ENCODE measurements around the gene UMODL1.

The UMODL1 gene

DNA sequence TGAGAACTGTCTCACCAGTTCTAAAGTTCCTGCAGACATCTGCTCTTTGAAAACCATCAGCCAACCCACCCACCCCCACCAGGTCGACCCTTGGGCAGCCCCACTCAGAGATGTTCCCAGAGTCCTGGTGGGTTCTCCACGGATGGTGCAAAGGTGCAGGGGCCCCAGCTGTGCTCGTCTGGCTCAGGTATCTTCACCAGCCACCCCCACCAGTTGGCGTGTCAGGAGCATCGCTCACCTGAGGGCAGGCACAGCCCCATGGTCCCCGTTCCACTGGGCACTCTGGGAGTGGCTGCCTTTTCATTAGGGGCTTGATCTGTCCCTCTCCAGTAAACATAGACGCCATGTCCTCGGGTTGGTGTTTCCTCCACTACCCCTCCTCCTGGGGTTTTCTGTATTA lies 70.5 kb downstream of the UMODL1 start:
- TF ChIP-seq, protein P1, sequence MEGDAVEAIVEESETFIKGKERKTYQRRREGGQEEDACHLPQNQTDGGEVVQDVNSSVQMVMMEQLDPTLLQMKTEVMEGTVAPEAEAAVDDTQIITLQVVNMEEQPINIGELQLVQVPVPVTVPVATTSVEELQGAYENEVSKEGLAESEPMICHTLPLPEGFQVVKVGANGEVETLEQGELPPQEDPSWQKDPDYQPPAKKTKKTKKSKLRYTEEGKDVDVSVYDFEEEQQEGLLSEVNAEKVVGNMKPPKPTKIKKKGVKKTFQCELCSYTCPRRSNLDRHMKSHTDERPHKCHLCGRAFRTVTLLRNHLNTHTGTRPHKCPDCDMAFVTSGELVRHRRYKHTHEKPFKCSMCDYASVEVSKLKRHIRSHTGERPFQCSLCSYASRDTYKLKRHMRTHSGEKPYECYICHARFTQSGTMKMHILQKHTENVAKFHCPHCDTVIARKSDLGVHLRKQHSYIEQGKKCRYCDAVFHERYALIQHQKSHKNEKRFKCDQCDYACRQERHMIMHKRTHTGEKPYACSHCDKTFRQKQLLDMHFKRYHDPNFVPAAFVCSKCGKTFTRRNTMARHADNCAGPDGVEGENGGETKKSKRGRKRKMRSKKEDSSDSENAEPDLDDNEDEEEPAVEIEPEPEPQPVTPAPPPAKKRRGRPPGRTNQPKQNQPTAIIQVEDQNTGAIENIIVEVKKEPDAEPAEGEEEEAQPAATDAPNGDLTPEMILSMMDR (IDR thresholded peaks at IDR 0.05; ENCODE audit: low read depth, low read length) = no peak
- H3K9me3 ChIP-seq = no peaks in the 10 kb centered on the region
- no peak for DNase-seq
- no peaks in the 10 kb centered on the region for H3K36me3 ChIP-seq
- H3K4me1 ChIP-seq = no peaks in the 10 kb centered on the region
- H3K27me3 ChIP-seq = no peaks in the 10 kb centered on the region
- no peak overlapping the region for H3K4me3 ChIP-seq (ENCODE audit: low read depth, low read length)

DNA sequence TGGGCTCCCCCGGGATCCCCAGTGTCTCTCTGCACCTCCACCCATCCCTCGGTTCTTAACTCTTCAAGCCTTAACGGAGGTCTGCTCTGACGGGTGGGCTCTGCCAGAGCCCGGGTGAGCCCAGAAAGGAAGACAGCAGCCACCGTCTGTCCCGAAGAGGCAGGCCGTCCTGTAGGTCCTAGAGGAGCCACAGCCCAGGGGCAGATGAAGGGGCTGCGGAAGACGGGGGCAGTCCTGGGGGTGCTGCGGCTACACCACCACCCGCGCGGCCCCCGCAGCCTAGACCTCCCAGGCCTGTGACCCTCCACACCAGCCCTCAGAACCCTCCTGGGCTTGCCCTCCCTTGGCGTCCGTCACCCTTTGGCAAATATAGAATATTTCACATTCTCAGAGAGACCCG lies 71.0 kb downstream of the UMODL1 start:
- H3K9me3 ChIP-seq = no peaks in the 10 kb centered on the region
- no peaks in the 10 kb centered on the region for H3K27me3 ChIP-seq
- TF ChIP-seq, protein P1 (IDR thresholded peaks at IDR 0.05; ENCODE audit: low read depth, low read length) = no peak
- H3K36me3 ChIP-seq = no peaks in the 10 kb centered on the region
- H3K4me1 ChIP-seq = no peaks in the 10 kb centered on the region
- H3K4me3 ChIP-seq (ENCODE audit: low read depth, low read length) = no peak overlapping the region
- no peak for DNase-seq

DNA sequence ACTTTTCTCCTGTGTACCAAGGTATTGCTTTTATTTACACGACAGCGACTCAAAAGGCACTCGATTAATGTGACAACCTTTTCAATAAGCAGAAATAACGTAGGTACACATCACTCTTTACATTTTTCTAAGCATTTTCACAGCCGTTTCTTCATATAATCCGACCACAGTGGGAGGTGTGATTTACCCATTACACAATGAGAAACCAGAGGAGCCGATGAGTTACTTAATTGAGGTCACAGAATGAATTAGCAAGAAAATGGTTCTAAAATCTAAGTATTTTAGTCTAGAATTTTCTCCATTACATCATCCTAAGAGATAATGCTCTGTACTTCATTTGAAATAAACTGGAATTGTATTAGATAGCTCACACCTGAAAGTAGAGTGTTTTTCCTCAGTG lies 71.5 kb downstream of the UMODL1 start:
- TF ChIP-seq, protein P1 (IDR thresholded peaks at IDR 0.05; ENCODE audit: low read depth, low read length) = no peak
- no peaks in the 10 kb centered on the region for H3K9me3 ChIP-seq
- H3K4me3 ChIP-seq (ENCODE audit: low read depth, low read length) = no peak overlapping the region
- no peaks in the 10 kb centered on the region for H3K4me1 ChIP-seq
- H3K27me3 ChIP-seq = no peaks in the 10 kb centered on the region
- DNase-seq = no peak
- no peaks in the 10 kb centered on the region for H3K36me3 ChIP-seq

DNA sequence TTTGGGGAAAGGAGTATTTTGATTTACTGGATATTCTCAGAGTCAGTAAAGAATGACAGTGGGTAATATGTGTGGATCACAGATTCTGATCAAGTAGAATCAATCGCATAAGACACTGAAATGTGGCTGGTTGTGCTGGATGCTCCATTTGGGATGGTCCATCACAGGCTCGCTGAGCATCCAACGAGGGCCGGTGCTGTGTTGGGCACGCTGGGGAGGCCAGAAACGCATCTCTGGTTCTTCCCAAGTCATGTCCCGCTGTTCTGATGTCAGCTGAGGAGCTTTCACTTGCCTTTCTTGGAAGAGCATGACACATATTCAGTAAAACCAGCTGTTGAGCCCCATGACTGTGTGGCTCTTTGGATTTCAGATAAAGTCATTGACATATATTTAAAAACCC lies 72.0 kb downstream of the UMODL1 start:
- Histone ChIP-seq H3K4me3 (ENCODE audit: low read depth, low read length) (no peak overlapping the region), H3K9me3 (no peaks in the 10 kb centered on the region), H3K4me1 (no peaks in the 10 kb centered on the region), H3K27me3 (no peaks in the 10 kb centered on the region), H3K36me3 (no peaks in the 10 kb centered on the region)
- DNase-seq = no peak
- TF ChIP-seq, protein P1 (IDR thresholded peaks at IDR 0.05; ENCODE audit: low read depth, low read length) = no peak

DNA sequence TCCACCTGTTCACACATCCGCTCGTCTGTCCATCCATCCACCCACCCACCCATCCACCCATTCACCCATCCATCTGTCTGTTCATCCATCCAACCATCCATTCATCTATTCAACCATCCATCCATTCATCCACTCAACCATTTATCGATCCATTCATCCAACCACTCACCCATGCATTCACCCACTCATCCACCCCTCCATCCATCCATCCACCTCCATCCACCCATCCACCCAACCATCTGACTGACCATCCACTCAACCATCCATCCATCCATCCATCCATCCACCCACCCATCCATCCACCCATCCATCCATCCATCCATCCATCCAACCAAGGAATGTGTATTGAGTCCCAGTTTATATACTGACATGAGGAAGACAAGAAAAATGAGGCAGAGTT lies 73.1 kb downstream of the UMODL1 start:
- TF ChIP-seq, protein P1 (IDR thresholded peaks at IDR 0.05; ENCODE audit: low read depth, low read length) = no peak
- H3K4me1 ChIP-seq = no peaks in the 10 kb centered on the region
- H3K27me3 ChIP-seq = no peaks in the 10 kb centered on the region
- no peak overlapping the region for H3K4me3 ChIP-seq (ENCODE audit: low read depth, low read length)
- no peaks in the 10 kb centered on the region for H3K9me3 ChIP-seq
- H3K36me3 ChIP-seq = no peaks in the 10 kb centered on the region
- no peak for DNase-seq

DNA sequence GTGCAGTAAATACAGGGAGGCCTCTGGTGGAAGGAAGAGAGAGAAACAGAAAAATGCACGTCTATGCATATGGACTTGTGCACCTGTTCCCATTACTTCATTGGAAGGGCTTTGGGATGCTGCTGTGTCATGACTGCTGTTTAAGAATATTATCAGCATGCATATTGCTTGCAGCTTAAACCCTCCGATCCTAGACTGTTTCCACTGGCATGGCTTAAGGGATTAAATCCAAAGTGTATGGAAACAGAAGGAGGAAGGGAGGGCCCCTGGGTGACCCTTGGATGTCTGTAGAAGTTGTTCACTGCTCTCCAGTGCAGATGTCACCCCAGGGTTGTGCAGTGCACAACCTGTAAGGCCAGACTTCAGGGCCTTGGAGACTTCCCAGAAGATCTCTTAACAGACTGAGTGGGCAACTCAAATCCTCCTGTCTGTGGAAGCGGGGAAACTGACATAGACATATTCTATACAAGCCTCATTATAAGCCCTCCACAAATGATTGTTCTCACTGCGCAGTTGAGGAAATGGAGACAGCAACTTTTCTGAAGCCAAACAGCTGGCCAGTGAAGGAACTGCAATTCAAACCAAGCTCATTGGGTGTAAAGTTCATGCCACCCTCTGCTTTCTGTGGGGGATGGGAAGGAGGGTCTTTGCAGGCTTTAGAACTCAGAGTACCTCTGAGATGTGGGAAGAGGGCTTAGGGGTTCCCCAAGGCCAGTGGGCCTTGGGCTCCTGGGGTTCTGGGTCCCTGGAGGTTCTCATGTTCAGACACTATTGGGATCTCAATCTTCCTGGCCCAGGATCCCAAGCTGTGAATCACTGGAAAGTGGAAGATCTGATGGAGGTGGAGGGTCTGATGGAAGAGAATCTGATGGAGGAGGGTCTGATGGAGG lies 73.8 kb downstream of the UMODL1 start:
- no peaks in the 10 kb centered on the region for H3K4me1 ChIP-seq
- no peaks in the 10 kb centered on the region for H3K27me3 ChIP-seq
- no peaks in the 10 kb centered on the region for H3K9me3 ChIP-seq
- TF ChIP-seq, protein P1 (IDR thresholded peaks at IDR 0.05; ENCODE audit: low read depth, low read length) = no peak
- H3K4me3 ChIP-seq (ENCODE audit: low read depth, low read length) = no peak overlapping the region
- no peak for DNase-seq
- no peaks in the 10 kb centered on the region for H3K36me3 ChIP-seq

All from BE2C (cell line).